Transverse colon (tissue), 4 donors: ENCODE results near the gene MDN1. TPM values are rescaled to one million over a fixed set of nuclear protein-coding genes. Genes with fewer than 3 reads are reported as not detected.

Experiments
- DNase-seq: peaks from one replicate; pipeline ENCODE4 v3.0.0-alpha.2; 2019
- H3K27ac ChIP-seq, 4 donors: fragments of 200-600 bp; sonication (generic); 2 replicates each; pipeline ENCODE4 v1.5.1; 2016 to 2018; ENCODE audit warnings: inconsistent platforms in 4 of 4
- H3K27me3 ChIP-seq: fragments of 200-600 bp; sonication (generic); 2 replicates; pipeline ENCODE4 v1.5.1; 2017; ENCODE audit warnings: inconsistent platforms
- H3K36me3 ChIP-seq, 4 donors: fragments of 200-600 bp; sonication (generic); 2 replicates each; pipeline ENCODE4 v1.5.1; 2017 to 2019; ENCODE audit warnings: inconsistent platforms in 4 of 4
- H3K4me1 ChIP-seq, 4 donors: fragments of 200-600 bp; sonication (generic); 2 replicates each; pipeline ENCODE4 v1.5.1; 2017 to 2020; ENCODE audit warnings: inconsistent platforms in 4 of 4
- H3K4me3 ChIP-seq, 4 donors: fragments of 200-600 bp; sonication (generic); 1 replicate in 1 of 4; 2 replicates in 3 of 4; pipeline versions ENCODE4 v1.5.1 to v1.6.1; 2017 to 2019; ENCODE audit warnings: inconsistent platforms in 4 of 4
- H3K9me3 ChIP-seq, 2 donors: fragments of 200-600 bp; sonication (generic); 2 replicates each; pipeline ENCODE4 v1.5.1; 2017 to 2019; ENCODE audit warnings: inconsistent platforms in 2 of 2
- CTCF ChIP-seq, 5 experiments: fragments of 200-600 bp in 3 of 5; fragments of 450-650 bp in 2 of 5; sonication (generic) in 3 of 5; IDR thresholded peaks; 1 replicate in 2 of 5; 2 replicates in 3 of 5; pipeline ENCODE4 v1.5.1; 2016 to 2017; ENCODE audit warnings: antibody characterized with exemption in 5 of 5, inconsistent platforms in 3 of 5, mild to moderate bottlenecking in 2 of 5, moderate library complexity in 1 of 5
- EP300 ChIP-seq: sonication (generic); formaldehyde crosslinking; IDR thresholded peaks from one replicate; pipeline ENCODE4 v1.6.1; 2017; ENCODE audit warnings: antibody characterized with exemption, low read depth
- POLR2A ChIP-seq: fragments of 450-650 bp; IDR thresholded peaks from one replicate; pipeline ENCODE4 v1.6.1; 2016; ENCODE audit warnings: antibody characterized with exemption, mild to moderate bottlenecking, moderate library complexity
- POLR2AphosphoS5 ChIP-seq, 3 donors: sonication (generic); formaldehyde crosslinking; IDR thresholded peaks; one replicate each; pipeline ENCODE4 v1.6.1; 2016; ENCODE audit warnings: antibody characterized with exemption in 3 of 3
- WGBS, 2 donors: methylation state at CpG; one replicate each; pipeline ENCODE4 v1.1.5; 2018; ENCODE audit warnings: low coverage in 1 of 2; 5-methylcytosine and 5-hydroxymethylcytosine counted together
- in situ Hi-C, 4 donors: fragments of 200-750 bp; cut with MboI; loops; one replicate each; pipeline versions ENCODE4 v1.15.0 to v1.15.1; 2017; ENCODE audit warnings: low sequenced_read_pairs in 3 of 4, low pct_ligation_motif_present in 1 of 4, low pct_unique_long_range_greater_than_20kb in 1 of 4
- intact Hi-C: fragments of 100-400 bp; cut with DNase I; formaldehyde crosslinking; loops from one replicate; pipeline ENCODE4 v1.15.1; 2023; ENCODE audit warnings: low total_unique reads
- total RNA-seq, 4 donors: library from RNA; depleted of rRNA; stranded (reverse); fragments of >200 nt; gene quantifications; one replicate each; pipeline ENCODE4 v1.1.0, GENCODE V29; 2016

MDN1 gene
- total RNA-seq, 4 donors from 2014 or later: 16.8 to 30.8 (median 24.0) TPM

- Histone ChIP-seq H3K27me3 (no peaks in the 10 kb centered on the region), H3K4me3 (no peak overlapping the region), H3K4me1 (no peaks in the 10 kb centered on the region), H3K9me3 (no peaks in the 10 kb centered on the region), H3K36me3 (peaks cover 0 to 28% (median 11%) of the 10 kb centered on the region in 4 donors), H3K27ac (no peak overlapping the region)
- no peak for DNase-seq
- 90 to 100% methylated on average over 1 to 2 of the region's 2 CpGs for WGBS, 2 donors
- intact Hi-C loops: no loop called here
- in situ Hi-C loops: no loop called here
- TF ChIP-seq POLR2A (no peak), EP300 (no peak)
Observed at GRCh38 chr6:89763550-89763949, 56.0 kb downstream of the MDN1 start.

GRCh38 chr6:89758830-89759229 lies 60.8 kb downstream of the MDN1 start:
- H3K9me3 ChIP-seq: no peaks in the 10 kb centered on the region
- no peak for DNase-seq
- WGBS, 2 donors: 74% methylated on average over 1 of the region's 1 CpG; no CpG with 5 or more reads in 1 of the 2 donors
- H3K36me3 ChIP-seq: peaks cover 0 to 43% (median 20%) of the 10 kb centered on the region in 4 donors
- intact Hi-C loops: no loop called here
- H3K4me3 ChIP-seq: no peak overlapping the region
- H3K27ac ChIP-seq: no peak overlapping the region
- no peaks in the 10 kb centered on the region for H3K27me3 ChIP-seq
- TF ChIP-seq EP300 (no peak), POLR2A (no peak), CTCF (IDR thresholded peaks at IDR 0.05) (no peak), POLR2AphosphoS5 (IDR thresholded peaks at IDR 0.05) (no peak)
- in situ Hi-C loops: no loop called here
- H3K4me1 ChIP-seq: no peaks in the 10 kb centered on the region

- H3K27me3 ChIP-seq: no peaks in the 10 kb centered on the region
- no peak overlapping the region for H3K4me3 ChIP-seq
- H3K36me3 ChIP-seq: peaks cover 0 to 64% (median 26%) of the 10 kb centered on the region in 4 donors
- 93 to 100% methylated on average over 4 to 5 of the region's 5 CpGs for WGBS, 2 donors
- H3K4me1 ChIP-seq: no peaks in the 10 kb centered on the region
- no peak for DNase-seq
- H3K9me3 ChIP-seq: no peaks in the 10 kb centered on the region
- in situ Hi-C loops (no loop called here), intact Hi-C loops (no loop called here)
- no peak overlapping the region for H3K27ac ChIP-seq
- TF ChIP-seq POLR2A (no peak), EP300 (no peak), CTCF (IDR thresholded peaks at IDR 0.05) (no peak), POLR2AphosphoS5 (IDR thresholded peaks at IDR 0.05) (no peak)
Observed at GRCh38 chr6:89750338-89750737, 69.3 kb downstream of the MDN1 start.

- no peak for DNase-seq
- intact Hi-C loops (no loop called here), in situ Hi-C loops (no loop called here)
- H3K36me3 ChIP-seq: peaks cover 0 to 67% (median 28%) of the 10 kb centered on the region in 4 donors
- H3K4me3 ChIP-seq: no peak overlapping the region
- H3K9me3 ChIP-seq: no peaks in the 10 kb centered on the region
- no peak overlapping the region for H3K27ac ChIP-seq
- no peaks in the 10 kb centered on the region for H3K27me3 ChIP-seq
- WGBS, 2 donors: 84 to 100% methylated on average over 1 of the region's 1 CpG
- H3K4me1 ChIP-seq: no peaks in the 10 kb centered on the region
- TF ChIP-seq CTCF (IDR thresholded peaks at IDR 0.05) (no peak), POLR2AphosphoS5 (IDR thresholded peaks at IDR 0.05) (no peak), POLR2A (no peak), EP300 (no peak)
Observed at GRCh38 chr6:89749918-89750317, 69.7 kb downstream of the MDN1 start.

GRCh38 chr6:89745716-89746115 lies 73.9 kb downstream of the MDN1 start:
- in situ Hi-C loops: no loop called here

More at GRCh38 chr6:89745716-89746115, 73.9 kb downstream of the MDN1 start:
- Histone ChIP-seq H3K27me3 (no peaks in the 10 kb centered on the region), H3K36me3 (peaks cover 0 to 62% (median 28%) of the 10 kb centered on the region in 4 donors), H3K27ac (no peak overlapping the region), H3K4me1 (no peaks in the 10 kb centered on the region), H3K9me3 (no peaks in the 10 kb centered on the region), H3K4me3 (no peak overlapping the region)
- TF ChIP-seq POLR2AphosphoS5 (IDR thresholded peaks at IDR 0.05) (no peak), EP300 (no peak), CTCF (IDR thresholded peaks at IDR 0.05) (no peak), POLR2A (no peak)
- 88 to 100% methylated on average over 1 to 4 of the region's 4 CpGs for WGBS, 2 donors
- intact Hi-C loops: no loop called here
- DNase-seq: no peak
